Measurements from ENCODE around the gene NMT1.
A peak's percentile ranks its signal among the peaks of the same experiment; 100 is the strongest.

Gene NMT1

DNA sequence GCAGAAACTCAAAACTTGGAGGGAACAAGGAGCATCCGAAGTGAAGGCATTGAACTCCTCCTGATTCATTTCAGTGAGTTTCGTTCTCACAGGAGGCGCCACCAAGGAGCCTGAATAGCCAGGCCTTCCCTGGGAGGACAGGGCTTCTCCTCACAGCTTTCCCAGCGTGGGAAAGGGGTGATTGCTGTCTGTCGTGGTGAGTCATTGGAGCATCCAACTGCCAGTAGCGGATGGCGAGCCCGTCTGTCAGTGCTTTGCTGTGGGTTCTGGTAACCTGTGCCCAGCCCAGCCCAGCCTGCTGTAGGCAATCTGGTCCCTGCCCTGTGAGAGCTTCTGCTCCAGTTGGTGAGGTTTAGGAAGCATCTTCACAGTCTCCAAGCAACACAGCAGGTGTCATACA is 42.9 kb downstream of the NMT1 start:
- no peak for DNase-seq (ENCODE audit: low spot score)

DNA sequence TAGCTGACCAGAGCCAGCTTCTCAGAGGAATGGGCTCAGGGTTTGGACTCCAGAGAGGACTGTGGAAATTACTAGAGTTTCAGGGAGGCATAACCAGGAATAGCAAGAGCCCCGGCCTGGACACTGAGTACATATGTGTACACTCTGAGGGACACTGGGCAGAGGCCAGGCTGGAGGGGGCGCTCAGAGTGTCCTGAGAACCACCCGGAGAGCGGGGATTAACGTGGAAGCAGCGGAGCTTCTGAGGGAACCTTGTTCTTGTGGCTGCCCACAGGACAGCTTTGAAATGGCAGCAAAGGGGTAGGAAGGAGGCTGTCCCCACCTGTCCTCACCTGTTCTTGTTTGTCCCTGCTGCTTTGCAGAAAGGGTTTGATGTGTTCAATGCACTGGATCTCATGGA is 43.4 kb downstream of the NMT1 start:
- DNase-seq (ENCODE audit: low spot score): no peak

DNA sequence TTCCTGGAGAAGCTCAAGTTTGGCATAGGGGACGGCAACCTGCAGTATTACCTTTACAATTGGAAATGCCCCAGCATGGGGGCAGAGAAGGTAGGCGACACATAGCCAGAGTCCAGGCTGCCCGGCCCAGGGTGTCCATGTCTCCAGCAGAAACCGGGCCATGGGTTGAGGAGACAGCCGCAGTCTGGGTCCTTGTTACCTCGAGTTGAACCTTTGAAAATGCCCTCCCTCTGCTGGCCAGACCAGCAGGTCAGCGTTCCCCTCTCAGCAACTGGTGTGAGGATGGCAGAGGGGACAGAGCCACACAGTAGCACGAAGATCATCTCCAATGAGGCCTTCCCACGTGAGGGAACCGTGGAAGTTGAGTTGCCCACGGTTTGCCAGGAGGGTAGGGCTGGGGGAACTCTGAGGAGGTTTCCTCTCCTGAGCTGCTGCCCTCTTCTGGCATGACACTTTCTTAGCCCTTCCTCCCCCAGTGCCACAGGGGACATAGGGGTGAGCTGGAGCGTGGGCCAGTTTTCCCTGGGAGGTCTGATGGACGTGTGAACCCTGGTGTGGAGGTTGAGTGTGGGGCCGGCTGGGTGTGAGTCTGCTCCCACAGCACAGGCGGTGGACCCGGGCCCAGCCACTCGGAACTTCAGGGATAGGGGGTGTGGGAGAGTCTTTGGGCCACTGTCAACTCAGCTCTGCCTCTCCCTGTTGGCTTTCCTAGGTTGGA is 43.9 kb downstream of the NMT1 start:
- no peak for DNase-seq (ENCODE audit: low spot score)

DNA sequence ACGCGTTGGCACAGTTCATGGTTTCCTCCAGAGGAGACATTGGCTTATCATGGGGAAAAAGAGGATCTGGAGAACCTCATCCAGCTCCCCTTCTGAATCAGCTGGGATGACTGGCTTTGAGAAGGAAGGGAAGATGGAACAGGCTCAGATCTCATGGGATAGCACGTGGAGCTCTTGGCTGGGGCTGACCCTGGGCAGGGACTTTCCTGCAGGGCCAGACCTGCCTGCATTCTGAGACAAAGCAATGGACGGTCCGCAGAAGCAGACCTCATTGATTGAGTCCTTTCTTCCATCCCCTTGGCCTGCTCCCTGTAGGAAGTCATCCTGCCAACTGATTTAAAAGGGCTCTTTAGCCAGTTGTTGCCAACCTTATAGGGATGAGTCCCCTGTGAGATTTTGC is 45.0 kb downstream of the NMT1 start:
- no peak for DNase-seq (ENCODE audit: low spot score)

DNA sequence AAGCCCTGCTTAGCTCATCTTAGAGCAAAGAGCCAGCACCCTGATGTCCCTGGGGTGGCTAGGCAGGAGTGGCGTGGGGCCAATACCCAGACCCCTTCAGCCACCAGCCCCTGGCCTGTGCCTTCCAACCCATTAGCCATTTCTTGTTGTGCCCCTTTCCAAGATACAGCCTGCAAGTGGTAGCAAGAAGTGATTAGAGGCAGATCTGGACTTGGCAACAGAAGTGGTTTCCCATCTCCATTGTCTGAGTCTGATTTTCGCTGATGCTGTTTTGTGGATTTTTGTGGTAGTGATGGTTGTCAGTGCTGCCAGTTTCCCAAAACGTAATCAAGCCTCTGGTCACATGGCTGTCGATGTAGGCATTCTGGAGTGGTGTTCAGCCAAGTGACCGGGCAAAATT is 45.5 kb downstream of the NMT1 start:
- no peak for DNase-seq (ENCODE audit: low spot score)

DNA sequence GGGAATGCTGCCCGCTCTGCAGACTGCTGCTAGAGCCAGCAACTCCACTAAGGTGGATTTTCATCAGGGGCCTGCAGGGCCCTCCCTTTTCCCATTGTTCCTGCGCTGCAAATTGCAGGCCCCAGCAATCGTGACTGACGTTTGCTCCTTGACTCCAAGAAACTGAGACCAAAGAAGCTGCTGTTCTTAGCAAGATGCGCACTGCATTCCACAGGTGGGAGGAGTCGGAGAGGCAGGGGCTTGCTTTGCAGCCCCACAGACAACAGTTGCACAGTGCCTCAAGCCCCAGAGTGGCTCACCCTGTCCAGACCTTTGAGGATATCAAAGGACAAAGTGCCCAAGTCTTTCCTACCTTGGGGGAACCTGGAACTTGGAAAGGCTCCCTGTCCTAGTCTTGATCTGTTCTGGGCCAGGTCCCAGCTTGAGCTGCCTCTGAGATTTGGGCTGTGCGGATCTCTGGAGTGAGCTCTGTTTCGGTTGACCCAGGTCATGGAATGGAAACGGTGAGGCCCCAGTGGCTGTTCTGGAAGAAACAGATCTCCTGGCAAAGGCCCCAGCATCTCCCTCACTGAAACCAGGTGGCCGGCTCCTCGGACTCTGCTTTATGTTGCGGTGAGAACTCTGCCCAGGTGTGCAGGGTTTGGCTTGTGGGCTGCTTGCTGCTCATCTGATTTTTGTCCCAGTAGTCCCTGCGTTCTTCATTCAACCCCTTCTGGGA is 46.3 kb downstream of the NMT1 start:
- no peak for DNase-seq (ENCODE audit: low spot score)

DNA sequence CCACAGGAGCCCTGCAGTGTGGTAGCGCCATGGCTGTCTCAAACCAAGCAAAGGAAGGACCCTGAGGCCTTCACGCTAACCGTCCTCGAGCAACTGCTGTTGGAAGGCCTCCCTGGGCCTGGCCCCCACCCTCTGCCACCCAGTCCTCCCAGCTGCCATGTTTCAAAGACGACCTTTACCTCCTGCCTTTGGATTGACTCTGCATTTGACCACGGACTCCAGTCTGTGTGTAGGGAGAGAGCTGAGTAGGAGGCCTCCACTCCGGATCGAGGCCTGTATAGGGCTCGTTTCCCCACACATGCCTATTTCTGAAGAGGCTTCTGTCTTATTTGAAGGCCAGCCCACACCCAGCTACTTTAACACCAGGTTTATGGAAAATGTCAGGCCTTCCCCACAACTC is 46.9 kb downstream of the NMT1 start:
- DNase-seq (ENCODE audit: low spot score): no peak

DNA sequence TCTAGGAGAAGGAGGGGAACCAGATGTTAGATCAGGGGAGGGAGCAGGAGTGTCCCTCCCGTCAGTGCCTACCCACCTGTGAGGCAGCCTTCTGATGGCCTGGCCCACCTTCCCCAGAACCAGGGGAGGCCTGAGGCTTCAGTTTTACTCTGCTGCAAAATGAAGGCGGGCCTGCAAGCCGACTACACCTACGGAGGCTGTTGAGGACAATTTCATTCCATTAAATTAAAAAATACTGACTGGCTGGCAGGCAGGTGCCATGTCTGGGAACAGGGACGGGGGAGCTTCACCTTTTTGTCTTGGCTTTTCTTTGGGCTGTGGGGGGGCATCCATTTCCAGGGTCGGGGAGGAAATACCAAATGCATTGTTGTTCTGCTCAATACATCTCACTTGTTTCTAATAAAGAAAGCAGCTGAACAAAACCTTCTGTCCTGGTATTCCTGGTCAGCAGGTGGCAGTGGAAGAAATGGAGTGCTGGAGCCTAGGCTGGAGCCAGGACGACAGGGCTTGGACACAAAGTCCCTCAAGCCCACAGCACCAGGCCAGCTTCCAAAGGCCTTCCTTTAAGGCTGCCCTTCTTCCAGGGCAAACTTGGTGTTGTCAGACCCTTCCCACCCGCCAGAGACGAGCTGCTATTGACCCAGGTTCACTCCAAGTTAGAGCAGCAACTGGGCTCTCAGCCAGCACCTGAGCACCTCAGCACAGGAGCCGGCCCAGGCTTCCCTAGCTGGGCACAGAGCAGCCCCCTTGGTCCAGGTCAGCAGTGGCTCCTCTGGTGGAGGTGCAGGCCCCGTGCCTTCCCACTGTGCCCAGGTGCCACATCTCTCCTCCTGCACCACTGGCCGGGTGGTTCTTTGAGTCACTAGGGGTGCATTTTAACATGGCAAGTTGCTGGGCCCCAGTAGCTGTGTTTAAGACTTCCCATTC is 47.7 kb downstream of the NMT1 start:
- no peak for DNase-seq (ENCODE audit: low spot score)

DNA sequence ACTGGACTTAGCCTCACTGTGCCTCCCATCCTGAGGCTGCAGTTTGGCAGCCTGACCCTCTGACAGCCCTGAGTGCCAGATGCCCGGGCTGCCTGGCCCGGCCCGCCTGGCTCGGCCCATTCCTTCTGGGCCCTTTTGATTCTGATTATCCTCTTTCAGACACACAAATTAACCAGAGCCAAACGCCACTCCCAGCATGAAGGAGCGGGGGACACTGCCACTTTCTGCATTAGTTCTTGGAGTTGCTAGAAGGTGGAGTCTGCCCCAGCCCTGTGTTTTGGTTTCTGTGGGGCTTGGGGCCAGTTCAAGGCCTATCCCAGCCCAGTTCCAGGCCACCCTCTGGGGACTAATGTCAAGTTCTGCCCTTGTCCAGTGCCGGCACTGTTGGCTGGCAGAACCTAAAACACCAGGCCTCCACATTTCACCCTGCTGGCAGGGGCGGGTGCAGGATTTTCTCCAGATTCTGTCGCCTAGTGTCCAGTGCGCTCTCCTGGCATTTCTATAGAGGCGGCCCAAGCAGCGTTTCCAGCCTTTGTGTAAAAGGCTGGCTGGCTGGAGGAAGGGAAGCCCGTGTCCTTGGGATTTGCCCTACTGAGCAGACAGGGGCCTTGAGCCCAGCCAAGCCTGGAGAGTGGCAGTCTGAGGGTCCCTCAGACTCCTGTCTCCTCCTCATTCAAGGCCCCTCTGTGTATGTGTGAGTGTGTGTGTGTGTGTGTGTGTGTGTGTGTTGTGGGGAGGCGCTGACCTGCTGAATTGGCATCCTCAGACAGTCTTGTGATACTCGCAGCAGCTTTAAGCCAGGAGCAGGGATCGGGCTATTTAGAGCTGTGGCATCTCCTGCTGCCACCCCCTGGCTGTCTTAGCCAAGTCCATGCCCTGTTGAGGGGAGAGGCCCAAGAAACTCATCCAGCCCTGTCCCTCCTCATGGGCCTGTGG is 49.8 kb downstream of the NMT1 start:
- no peak for DNase-seq (ENCODE audit: low spot score)

DNA sequence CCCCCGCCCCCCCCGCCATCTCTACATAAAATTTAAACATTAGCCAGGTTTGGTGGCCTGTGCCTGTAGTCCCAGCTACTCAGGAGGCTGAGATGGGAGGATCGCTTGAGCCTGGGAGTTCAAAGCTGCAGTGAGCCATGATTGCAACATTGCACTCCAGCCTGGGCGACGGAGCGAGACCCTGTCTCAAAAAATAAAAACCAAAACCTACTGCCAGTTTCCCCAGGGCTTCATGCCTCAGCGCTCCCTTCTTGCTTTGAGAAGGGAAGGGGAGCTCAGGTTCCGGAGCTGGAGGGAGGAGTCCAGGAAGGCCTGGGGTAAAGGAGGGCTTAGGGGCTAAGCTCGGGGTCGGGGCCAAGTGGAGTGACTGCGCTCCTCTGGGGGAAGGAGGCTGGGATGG is 50.7 kb downstream of the NMT1 start:
- no peak for DNase-seq (ENCODE audit: low spot score)

DNA sequence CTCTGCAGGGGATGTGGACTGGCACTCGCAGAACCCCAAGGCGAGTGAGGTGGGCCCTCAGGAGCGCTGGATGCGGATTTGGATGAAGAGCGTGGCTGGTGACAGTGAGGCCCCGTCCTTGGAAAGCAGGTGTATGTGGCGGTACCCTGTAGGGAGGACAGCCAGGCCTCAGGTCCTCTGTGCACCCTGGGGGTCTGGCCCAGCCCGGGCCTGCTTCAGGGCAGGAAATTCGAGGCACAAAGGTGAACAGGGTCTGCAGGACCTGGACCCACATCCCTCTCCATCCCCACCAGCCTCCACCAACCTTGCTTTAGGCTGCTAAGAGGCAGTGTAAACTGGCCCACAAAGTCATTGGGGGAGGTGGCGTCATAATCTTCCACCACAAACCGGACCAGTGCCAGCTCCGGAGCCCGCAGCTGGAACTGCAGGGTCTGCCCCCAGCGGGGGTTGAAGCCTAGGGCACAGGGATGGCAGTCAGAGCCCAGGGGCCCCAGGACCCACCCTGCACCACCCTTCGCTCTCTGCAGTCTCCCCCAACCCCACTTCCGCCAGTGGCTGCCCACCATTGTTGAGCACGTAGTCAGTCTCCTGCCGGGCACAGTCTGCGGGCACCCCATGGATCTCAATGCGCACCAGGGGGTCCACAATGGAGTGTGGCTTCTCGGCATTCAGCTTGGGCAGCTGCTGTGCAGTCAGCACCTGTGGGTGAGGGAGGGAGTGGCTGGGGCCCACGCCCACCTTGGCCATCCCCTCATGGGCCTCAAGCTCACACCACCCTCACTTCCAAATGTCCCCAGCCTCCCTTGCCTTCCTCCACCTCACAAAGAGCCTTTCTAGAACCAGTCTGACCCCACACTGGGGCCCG is 51.7 kb downstream of the NMT1 start:
- no peak for DNase-seq (ENCODE audit: low spot score)

DNA sequence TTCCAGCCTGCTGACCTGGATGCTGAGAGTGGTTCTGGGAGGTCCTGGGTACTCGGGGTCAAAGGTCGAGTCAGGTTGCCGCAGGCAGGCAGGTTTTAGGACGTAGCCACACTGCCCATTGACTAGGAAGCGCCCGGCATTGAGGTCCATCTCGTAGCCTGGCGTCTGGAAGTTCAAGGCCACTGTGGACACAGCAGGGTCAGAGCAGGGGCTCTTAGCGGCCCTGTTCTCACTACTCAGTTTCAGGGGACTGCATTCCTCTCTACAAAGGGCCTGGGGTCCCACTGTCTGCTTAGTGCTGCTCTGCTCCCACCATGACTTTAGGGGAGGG is 52.3 kb downstream of the NMT1 start:
- no peak for DNase-seq (ENCODE audit: low spot score)

DNA sequence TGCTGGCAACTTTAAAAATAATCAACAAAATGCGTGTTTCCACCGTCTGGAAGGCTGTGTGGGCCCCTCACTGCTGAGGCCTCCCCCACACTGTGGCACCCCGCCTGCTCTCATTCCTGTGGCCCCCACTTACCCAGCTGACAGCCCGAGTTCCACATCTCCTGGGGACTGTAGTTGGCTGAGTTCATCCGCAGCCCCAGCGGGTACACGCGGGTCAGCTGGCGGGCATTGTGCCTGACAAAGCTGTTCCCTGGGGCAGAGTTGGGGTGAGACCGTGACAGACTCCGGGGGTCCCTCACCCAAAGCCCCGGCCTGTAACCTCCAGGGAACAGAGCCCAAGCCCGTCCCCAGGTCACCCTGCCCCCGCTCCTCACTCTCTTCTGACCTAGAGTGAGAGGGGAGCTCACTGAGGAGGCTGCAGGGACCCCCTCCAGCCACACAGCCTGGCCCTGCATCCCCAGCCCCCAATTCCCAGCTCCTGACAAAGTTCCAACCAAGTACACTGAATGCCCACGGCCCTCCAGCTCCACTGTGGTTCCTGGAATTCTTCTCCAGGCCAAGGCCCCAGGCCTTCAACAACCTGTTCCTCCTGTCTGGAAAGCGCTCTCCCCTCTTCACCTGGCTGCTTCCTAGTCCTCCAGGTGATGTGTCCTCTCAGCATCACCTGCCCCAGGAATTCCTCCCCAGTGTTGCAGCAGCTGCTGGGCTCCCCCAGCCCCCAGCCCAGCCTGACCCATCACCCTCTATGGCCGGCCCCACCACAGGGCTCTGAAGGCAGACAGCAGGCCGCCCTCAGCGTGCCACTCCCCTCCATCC is 53.2 kb downstream of the NMT1 start:
- DNase-seq (ENCODE audit: low spot score): no peak

DNA sequence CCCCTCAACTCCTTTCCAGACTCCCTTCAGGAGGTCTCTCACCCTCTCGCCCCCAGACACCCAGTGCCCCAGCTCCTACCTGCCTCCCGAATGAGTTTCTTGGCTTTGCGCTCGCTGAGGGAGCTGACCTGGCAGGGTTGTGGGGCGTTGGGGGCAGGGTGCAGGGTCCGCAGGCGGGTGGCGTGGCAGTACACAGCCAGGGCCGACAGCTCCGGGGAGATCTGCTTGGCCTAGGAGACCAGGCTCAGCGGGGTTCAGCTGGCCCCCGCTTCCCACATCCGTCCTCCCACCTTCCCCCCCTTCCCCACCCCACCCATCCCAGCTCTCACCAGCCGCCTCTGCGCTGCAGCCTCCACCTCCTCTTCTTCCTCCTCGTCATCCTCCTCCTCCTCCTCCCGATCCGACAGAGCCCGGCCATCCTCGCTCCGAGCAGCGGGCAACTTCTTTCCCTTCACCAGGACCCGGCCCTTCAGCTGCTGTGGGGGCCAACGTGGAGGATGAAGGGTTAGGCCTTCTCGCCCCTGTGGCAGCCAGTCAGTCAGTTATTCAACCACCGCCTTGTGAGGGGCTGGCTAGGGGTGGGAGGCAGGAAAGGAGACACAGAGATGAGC is 54.0 kb downstream of the NMT1 start:
- DNase-seq (ENCODE audit: low spot score): no peak

DNA sequence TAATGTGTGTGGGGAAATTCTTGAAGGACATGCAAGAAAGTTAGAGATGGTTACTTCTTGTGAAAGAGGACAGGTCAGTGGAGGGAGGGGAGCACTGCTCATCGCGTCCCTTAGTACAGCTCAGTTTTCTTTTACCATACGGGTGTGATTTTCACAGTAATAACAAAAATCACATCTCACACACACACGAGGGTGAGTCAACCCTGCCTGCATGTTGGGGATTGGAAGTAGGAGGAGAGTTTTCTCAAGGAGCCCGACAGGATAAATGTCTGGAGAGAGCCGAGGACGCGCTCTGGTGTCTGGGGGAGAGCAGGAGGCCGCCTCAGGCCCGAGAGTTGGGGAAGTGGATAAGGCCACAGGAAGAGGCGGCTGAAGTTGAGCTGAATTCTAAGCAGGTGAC is 54.8 kb downstream of the NMT1 start:
- DNase-seq (ENCODE audit: low spot score): no peak

DNA sequence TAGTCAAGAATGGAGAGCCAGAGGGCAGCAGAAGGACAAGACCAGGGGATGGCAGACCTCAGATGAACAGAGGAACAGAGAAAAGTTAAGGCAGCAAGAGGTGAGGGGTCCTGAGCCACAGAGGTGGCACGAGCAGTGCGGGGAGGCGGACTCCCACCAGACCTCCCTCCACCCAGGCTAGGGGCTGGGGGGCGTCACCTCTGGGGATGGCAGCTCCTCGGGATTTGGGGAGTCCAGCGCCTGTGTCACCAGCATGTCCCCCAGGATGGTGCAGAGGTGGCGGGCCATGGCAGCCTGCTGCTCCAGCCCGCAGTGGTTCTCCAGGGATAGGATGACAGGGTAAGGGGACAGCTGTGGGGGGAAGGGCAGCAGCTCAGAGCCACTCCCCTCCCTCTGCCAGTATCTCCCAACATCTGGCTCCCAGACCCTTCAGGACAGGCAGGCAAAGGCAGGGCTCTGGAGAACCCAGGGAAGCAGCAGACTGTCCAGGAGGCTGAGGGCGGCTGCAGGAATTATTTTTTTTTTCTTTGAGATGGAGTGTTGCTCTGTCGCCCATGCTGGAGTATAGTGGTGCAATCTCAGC is 55.4 kb downstream of the NMT1 start:
- peak; percentile 71 for DNase-seq (ENCODE audit: low spot score)

DNA sequence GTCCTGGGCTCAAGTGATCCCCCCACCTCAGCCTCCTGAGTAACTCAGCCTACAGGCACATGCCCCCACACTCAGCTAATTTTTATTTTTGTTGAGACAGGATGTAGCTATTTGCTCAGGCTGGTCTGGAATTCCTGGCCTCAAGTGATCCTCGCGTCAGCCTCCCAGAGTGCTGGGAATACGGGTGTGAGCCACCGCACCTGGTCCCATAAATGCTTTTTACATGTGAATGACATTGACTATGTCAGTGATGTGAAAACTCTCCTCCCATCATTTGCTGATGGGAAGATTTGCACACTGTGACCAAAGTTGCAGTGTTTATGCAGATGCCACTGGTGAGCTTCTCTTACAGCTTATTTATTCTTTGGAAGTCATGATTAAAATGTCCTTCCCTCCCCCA is 56.2 kb downstream of the NMT1 start:
- no peak for DNase-seq (ENCODE audit: low spot score)

DNA sequence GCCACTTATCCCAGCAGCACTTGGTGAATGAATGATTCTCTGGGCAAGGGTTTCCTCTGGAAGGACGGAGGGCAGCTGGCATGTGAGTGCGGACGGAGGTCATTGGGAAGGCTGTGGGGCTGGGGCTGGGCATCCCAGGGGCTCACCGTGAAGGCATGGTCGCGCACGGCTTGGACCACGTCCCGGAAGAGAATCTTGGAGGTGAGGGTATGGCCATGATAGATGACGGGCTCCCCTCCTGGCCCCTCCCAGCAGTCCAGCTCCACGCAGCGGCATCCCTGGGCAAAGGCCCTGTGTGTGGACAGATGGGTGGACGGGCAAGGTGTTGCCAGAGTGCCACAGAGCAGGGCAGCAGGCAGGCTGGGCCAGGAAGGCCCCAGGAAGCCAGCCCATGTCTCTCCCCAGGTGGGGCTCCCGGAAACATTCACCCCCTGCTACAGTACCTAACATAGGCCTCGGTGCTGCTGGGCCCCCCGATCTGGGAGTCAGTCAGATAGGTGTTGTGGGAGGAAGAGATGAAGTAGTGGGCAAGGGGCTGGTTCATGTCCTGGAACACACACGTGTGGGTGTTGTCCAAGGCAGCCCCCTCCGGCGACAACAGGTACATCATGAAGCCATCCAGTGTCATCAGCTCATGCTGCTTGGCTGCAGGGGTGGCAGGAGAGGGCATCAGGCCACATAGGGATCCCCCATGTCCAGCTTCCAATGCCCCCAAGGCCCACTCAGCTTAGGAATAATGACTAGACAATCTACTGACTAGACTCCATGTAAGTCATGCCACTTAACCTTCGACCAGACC is 56.9 kb downstream of the NMT1 start:
- no peak for DNase-seq (ENCODE audit: low spot score)

Measured in SK-N-DZ (cell line).